Gastrocnemius medialis (tissue), 4 donors: ENCODE data around the gene ZNF503. TPM values are rescaled to one million over a fixed set of nuclear protein-coding genes. Genes with fewer than 3 reads are reported as not detected.

Source experiments
- ATAC-seq, 2 donors: fragments of 150-250 bp; one replicate each; pipeline ENCODE4 v1.9.1; 2016
- DNase-seq, 2 donors: peaks; one replicate each; pipeline ENCODE4 v3.0.0-alpha.2; 2019
- H3K27ac ChIP-seq, 4 donors: fragments of 200-600 bp; sonication (generic); 1 replicate in 1 of 4; 2 replicates in 3 of 4; pipeline ENCODE4 v1.5.1; 2016 to 2018; ENCODE audit warnings: mild to moderate bottlenecking in 2 of 4, moderate library complexity in 1 of 4
- H3K27me3 ChIP-seq, 3 donors: fragments of 200-600 bp; sonication (generic) in 2 of 3; 1 replicate in 1 of 3; 2 replicates in 2 of 3; pipeline versions ENCODE4 v1.5.1 to v1.6.0; 2016 to 2019; ENCODE audit warnings: mild to moderate bottlenecking in 1 of 3, moderate library complexity in 1 of 3
- H3K36me3 ChIP-seq, 2 donors: fragments of 200-600 bp; sonication (generic) in 1 of 2; one replicate each; pipeline ENCODE4 v1.5.1; 2017 to 2018
- H3K4me1 ChIP-seq, 2 donors: fragments of 200-600 bp; sonication (generic) in 1 of 2; one replicate each; pipeline ENCODE4 v1.5.1; 2016 to 2017; ENCODE audit warnings: mild to moderate bottlenecking in 2 of 2
- H3K4me3 ChIP-seq, 4 donors: fragments of 200-600 bp; sonication (generic) in 3 of 4; 1 replicate in 1 of 4; 2 replicates in 3 of 4; pipeline ENCODE4 v1.5.1; 2016 to 2019; ENCODE audit warnings: mild to moderate bottlenecking in 2 of 4
- H3K9me3 ChIP-seq, 3 donors: fragments of 200-600 bp; sonication (generic) in 2 of 3; 1 replicate in 1 of 3; 2 replicates in 2 of 3; pipeline ENCODE4 v1.5.1; 2016 to 2019
- CTCF ChIP-seq, 5 experiments: fragments of 450-650 bp in 3 of 5; fragments of 200-600 bp in 2 of 5; sonication (generic) in 2 of 5; IDR thresholded peaks in 4 of 5; conservative IDR thresholded peaks in 1 of 5; 1 replicate in 4 of 5; 2 replicates in 1 of 5; pipeline ENCODE4 v1.5.1; 2016 to 2019; ENCODE audit warnings: antibody characterized with exemption in 5 of 5, mild to moderate bottlenecking in 3 of 5, moderate library complexity in 3 of 5
- POLR2A ChIP-seq, 2 donors: fragments of 450-650 bp; IDR thresholded peaks; one replicate each; pipeline ENCODE4 v1.6.1; 2017; ENCODE audit warnings: antibody characterized with exemption in 2 of 2, mild to moderate bottlenecking in 2 of 2, moderate library complexity in 2 of 2
- in situ Hi-C, 4 donors: fragments of 200-750 bp; cut with MboI; loops; one replicate each; pipeline versions ENCODE4 v1.15.0 to v1.8.0; 2017; ENCODE audit warnings: low sequenced_read_pairs in 4 of 4
- intact Hi-C: fragments of 100-400 bp; cut with DNase I; formaldehyde crosslinking; loops from one replicate; pipeline ENCODE4 v1.15.1; 2023; ENCODE audit warnings: low total_unique reads
- total RNA-seq, 4 donors: library from RNA; depleted of rRNA; stranded (reverse); fragments of >200 nt; gene quantifications; one replicate each; pipeline versions ENCODE4 v1.1.0 to v1.2.3, GENCODE V29; 2016

ZNF503 gene
- total RNA-seq, 4 donors from 2014 or later, result 1.7 to 2.0 (median 1.8) TPM

- Histone ChIP-seq H3K27me3 (no peaks in the 10 kb centered on the region), H3K9me3 (no peaks in the 10 kb centered on the region), H3K4me3 (no peak overlapping the region), H3K27ac (no peak overlapping the region), H3K4me1 (no peaks in the 10 kb centered on the region), H3K36me3 (no peaks in the 10 kb centered on the region)
- TF ChIP-seq CTCF (IDR thresholded peaks at IDR 0.05 in 4 of 5, conservative IDR thresholded peaks at IDR 0.05 in 1 of 5) (no peak), POLR2A (IDR thresholded peaks at IDR 0.05) (no peak)
- intact Hi-C loops (no loop called here), in situ Hi-C loops (no loop called here)
- DNase-seq (no peak), ATAC-seq (no peak)
Measured at GRCh38 chr10:75352650-75353049, 48.9 kb downstream of the ZNF503 start.

- intact Hi-C loops (no loop called here), in situ Hi-C loops (no loop called here)
- H3K9me3 ChIP-seq, result no peaks in the 10 kb centered on the region
- DNase-seq, result no peak
- H3K27me3 ChIP-seq, result no peaks in the 10 kb centered on the region
- H3K4me3 ChIP-seq, result no peak overlapping the region
- H3K27ac ChIP-seq, result no peak overlapping the region
- no peak for ATAC-seq
- H3K4me1 ChIP-seq, result no peaks in the 10 kb centered on the region
- no peak for TF ChIP-seq CTCF (IDR thresholded peaks at IDR 0.05 in 4 of 5, conservative IDR thresholded peaks at IDR 0.05 in 1 of 5)
- no peak for TF ChIP-seq POLR2A (IDR thresholded peaks at IDR 0.05)
- H3K36me3 ChIP-seq, result no peaks in the 10 kb centered on the region
Measured at GRCh38 chr10:75351637-75352036, 49.9 kb downstream of the ZNF503 start.

- intact Hi-C loops (no loop called here), in situ Hi-C loops (no loop called here)
- no peaks in the 10 kb centered on the region for H3K4me1 ChIP-seq
- no peak overlapping the region for H3K27ac ChIP-seq
- H3K27me3 ChIP-seq, result no peaks in the 10 kb centered on the region
- ATAC-seq (no peak), DNase-seq (no peak)
- no peak for TF ChIP-seq POLR2A (IDR thresholded peaks at IDR 0.05)
- TF ChIP-seq CTCF (IDR thresholded peaks at IDR 0.05 in 4 of 5, conservative IDR thresholded peaks at IDR 0.05 in 1 of 5), result no peak
- no peak overlapping the region for H3K4me3 ChIP-seq
- no peaks in the 10 kb centered on the region for H3K36me3 ChIP-seq
- H3K9me3 ChIP-seq, result no peaks in the 10 kb centered on the region
Measured at GRCh38 chr10:75350791-75351190, 50.8 kb downstream of the ZNF503 start.

Other genes starting within 250 kb of the ZNF503 start
- 100 to 1,000 TPM; 255 to 442 (median 268) TPM for gene VDAC2, start 191.0 kb downstream of the ZNF503 start, total RNA-seq
- 10 to 100 TPM; 15.6 to 64.4 (median 34.9) TPM for gene COMTD1, start 165.8 kb downstream of the ZNF503 start, total RNA-seq
- gene LRMDA, start 29.9 kb upstream of the ZNF503 start, total RNA-seq, result 1 to 10 TPM in 3 of 4 donors, under 1 TPM in 1; 0.80 to 4.5 (median 1.4) TPM